K562 (cell line): Measurements from ENCODE around the gene SYN1. TPM values are rescaled to one million over a fixed set of nuclear protein-coding genes. Genes with fewer than 3 reads are reported as not detected.

ENCODE experiments used
- CC2D1A ChIP-seq: fragments of 450-650 bp; IDR thresholded peaks from 2 replicates; pipeline ENCODE4 v1.6.1; 2017; ENCODE audit warnings: mild to moderate bottlenecking
- DMBX1 ChIP-seq: fragments of 250-450 bp; sonication (Bioruptor Pico); IDR thresholded peaks from 2 replicates; pipeline ENCODE4 v1.8.0; 2022; ENCODE audit warnings: inconsistent platforms, mild to moderate bottlenecking, moderate library complexity, borderline replicate concordance
- KAT7 ChIP-seq: sonication (generic); formaldehyde crosslinking; IDR thresholded peaks from 2 replicates; pipeline ENCODE4 v1.8.0; 2022; ENCODE audit warnings: missing genetic modification reagents, mild to moderate bottlenecking, borderline replicate concordance
- KDM5B ChIP-seq: fragments of 200-600 bp; sonication (generic); IDR thresholded peaks from 2 replicates; pipeline ENCODE4 v1.6.1; 2012; ENCODE audit warnings: low read depth, mild to moderate bottlenecking, moderate library complexity, low read length, control low read depth, inconsistent platforms; ENCODE audit not compliant: insufficient replicate concordance
- NR3C1 ChIP-seq: sonication (generic); formaldehyde crosslinking; IDR thresholded peaks from 2 replicates; pipeline ENCODE4 v1.8.1; 2022; ENCODE audit warnings: missing genetic modification reagents
- PHB ChIP-seq: fragments of 250-450 bp; sonication (Bioruptor Pico); IDR thresholded peaks from 2 replicates; pipeline ENCODE4 v1.5.0; 2021
- PRMT5 ChIP-seq: sonication (generic); formaldehyde crosslinking; IDR thresholded peaks from 2 replicates; pipeline ENCODE4 v1.5.0; 2020; ENCODE audit warnings: missing genetic modification reagents
- SRSF9 ChIP-seq: fragments of 200-400 bp; formaldehyde crosslinking; IDR thresholded peaks from 2 replicates; pipeline ENCODE4 v1.6.1; 2017; ENCODE audit warnings: low read depth, low read length, borderline replicate concordance
- STAG1 ChIP-seq: sonication (generic); formaldehyde crosslinking; IDR thresholded peaks from 2 replicates; pipeline ENCODE4 v1.5.0; 2020; ENCODE audit warnings: missing genetic modification reagents, borderline replicate concordance
- TAF1 ChIP-seq: IDR thresholded peaks from 2 replicates; pipeline ENCODE4 v1.6.1; 2011; ENCODE audit warnings: mild to moderate bottlenecking, low read length, moderate library complexity; ENCODE audit not compliant: insufficient read depth, control insufficient read depth, severe bottlenecking; ENCODE audit errors: extremely low read depth
- TEAD2 ChIP-seq: fragments of 450-650 bp; IDR thresholded peaks from 2 replicates; pipeline ENCODE4 v1.6.1; 2016; ENCODE audit warnings: missing genetic modification characterization, control low read depth, missing compliant biosample characterization
- XRCC5 ChIP-seq: fragments of 200-400 bp; formaldehyde crosslinking; IDR thresholded peaks from 2 replicates; pipeline ENCODE4 v1.6.1; 2017; ENCODE audit warnings: low read depth, mild to moderate bottlenecking, low read length
- ZBTB17 ChIP-seq: fragments of 450-650 bp; formaldehyde crosslinking; IDR thresholded peaks from 2 replicates; pipeline ENCODE4 v1.4.0; 2020; ENCODE audit warnings: mild to moderate bottlenecking
- ZNF584 ChIP-seq: fragments of 200-800 bp; sonication (Bioruptor generic); IDR thresholded peaks from 2 replicates; pipeline ENCODE4 v1.6.1; 2016; ENCODE audit warnings: low read depth, mild to moderate bottlenecking, missing genetic modification characterization, missing compliant biosample characterization
- ZNF699 ChIP-seq: fragments of 250-450 bp; sonication (Bioruptor Pico); IDR thresholded peaks from 2 replicates; pipeline ENCODE4 v1.8.0; 2021; ENCODE audit warnings: mild to moderate bottlenecking, moderate library complexity; ENCODE audit not compliant: insufficient replicate concordance
- ZNF785 ChIP-seq: fragments of 250-450 bp; sonication (Bioruptor Pico); IDR thresholded peaks from 2 replicates; pipeline ENCODE4 v1.4.0; 2020; ENCODE audit warnings: mild to moderate bottlenecking
- polyA plus RNA-seq, 8 experiments: library from polyadenylated mRNA; depleted of rRNA in 4 of 8; stranded (reverse) in 5 of 8; unstranded in 3 of 8; fragments of >200 nt; fragmentation: Nextera tagmentation in 2 of 8; fragmentation: Illumina TruSeq in 1 of 8; extraction: Ambion mirVana in 2 of 8; extraction: Trizol in 1 of 8; gene quantifications; 2 replicates each; pipeline versions ENCODE4 v1.2.1 to v1.2.3, GENCODE V29; 2011 to 2014; ENCODE audit warnings: inconsistent platforms in 1 of 8, missing spikeins in 1 of 8
- total RNA-seq, 7 experiments: library from RNA; depleted of rRNA in 6 of 7; stranded (reverse); fragments of >200 nt in 6 of 7; fragmentation: Illumina TruSeq in 2 of 7; extraction: Trizol in 2 of 7; gene quantifications; 2 replicates each; pipeline versions ENCODE4 v1.2.1 to v1.2.3, GENCODE V29; 2011 to 2021; ENCODE audit warnings: low replicate concordance in 1 of 7
- TF ChIP-seq, protein P1 (sequence below): fragments of 250-450 bp; sonication (Bioruptor Pico); IDR thresholded peaks from 2 replicates; pipeline ENCODE4 v1.5.0; 2021; ENCODE audit warnings: mild to moderate bottlenecking, moderate library complexity
- TF ChIP-seq, protein P2 (sequence below), 2 experiments: fragments of 200-800 bp in 1 of 2; sonication (Bioruptor generic) in 1 of 2; sonication (generic) in 1 of 2; formaldehyde crosslinking in 1 of 2; IDR thresholded peaks in 1 of 2; conservative IDR thresholded peaks in 1 of 2; 2 replicates each; pipeline versions ENCODE4 v1.5.0 to v1.6.1; 2016 to 2020; ENCODE audit warnings: missing compliant biosample characterization in 1 of 2, missing genetic modification characterization in 1 of 2, missing genetic modification reagents in 1 of 2
- TF ChIP-seq, protein P3 (sequence below): fragments of 450-650 bp; IDR thresholded peaks from 2 replicates; pipeline ENCODE4 v1.6.1; 2016; ENCODE audit warnings: mild to moderate bottlenecking

Gene SYN1
- total and polyA plus RNA-seq, 9 of the 15 experiments (the other 6 are each of a cell fraction or from before 2014, with no cell fraction given): 0.01 to 0.28 (median 0.18) TPM; not detected in 2

DNA sequence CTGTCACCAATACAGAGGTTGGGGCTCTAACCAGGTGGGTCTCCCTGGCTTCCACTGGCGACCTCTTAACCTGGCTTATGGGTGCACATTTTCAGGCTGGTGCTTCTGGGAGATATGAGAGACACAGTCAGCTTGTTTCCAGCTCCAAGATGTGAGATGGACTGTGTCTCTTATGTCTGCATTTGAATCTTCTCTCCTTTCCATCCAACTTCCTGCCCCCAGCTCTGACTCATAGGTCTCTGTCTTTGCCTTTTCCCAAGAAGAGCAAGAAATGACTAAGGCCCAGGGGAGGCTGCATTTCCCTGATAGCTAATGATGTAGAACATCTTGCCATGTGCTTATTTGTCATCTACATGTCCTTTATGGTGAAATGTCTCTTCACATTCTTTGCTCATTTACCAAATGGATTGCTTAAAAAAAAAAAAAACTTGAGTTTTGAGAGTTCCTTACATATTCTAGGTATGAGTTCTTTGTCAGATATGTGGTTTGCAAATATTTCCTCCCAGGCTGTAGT, 42.5 kb upstream of the SYN1 start (continued):
- TF ChIP-seq ZNF785 (CRISPR knock-in tag) (no peak), ZNF584 (CRISPR knock-in tag) (no peak; the same call in 1 of the 2 replicates), PHB (CRISPR knock-in tag) (no peak), DMBX1 (CRISPR knock-in tag) (peak; percentile 70; the same call in 1 of the 2 replicates), PRMT5 (CRISPR knock-in tag) (no peak), CC2D1A (no peak; the same call in 1 of the 2 replicates), SRSF9 (no peak), KAT7 (CRISPR knock-in tag) (no peak), STAG1 (no peak), KDM5B (no peak), ZBTB17 (CRISPR knock-in tag) (no peak), TEAD2 (tag) (no peak), ZNF699 (CRISPR knock-in tag) (no peak), TAF1 (peak; percentile 32), NR3C1 (CRISPR knock-in tag) (no peak), XRCC5 (no peak)
- TF ChIP-seq, protein P1, sequence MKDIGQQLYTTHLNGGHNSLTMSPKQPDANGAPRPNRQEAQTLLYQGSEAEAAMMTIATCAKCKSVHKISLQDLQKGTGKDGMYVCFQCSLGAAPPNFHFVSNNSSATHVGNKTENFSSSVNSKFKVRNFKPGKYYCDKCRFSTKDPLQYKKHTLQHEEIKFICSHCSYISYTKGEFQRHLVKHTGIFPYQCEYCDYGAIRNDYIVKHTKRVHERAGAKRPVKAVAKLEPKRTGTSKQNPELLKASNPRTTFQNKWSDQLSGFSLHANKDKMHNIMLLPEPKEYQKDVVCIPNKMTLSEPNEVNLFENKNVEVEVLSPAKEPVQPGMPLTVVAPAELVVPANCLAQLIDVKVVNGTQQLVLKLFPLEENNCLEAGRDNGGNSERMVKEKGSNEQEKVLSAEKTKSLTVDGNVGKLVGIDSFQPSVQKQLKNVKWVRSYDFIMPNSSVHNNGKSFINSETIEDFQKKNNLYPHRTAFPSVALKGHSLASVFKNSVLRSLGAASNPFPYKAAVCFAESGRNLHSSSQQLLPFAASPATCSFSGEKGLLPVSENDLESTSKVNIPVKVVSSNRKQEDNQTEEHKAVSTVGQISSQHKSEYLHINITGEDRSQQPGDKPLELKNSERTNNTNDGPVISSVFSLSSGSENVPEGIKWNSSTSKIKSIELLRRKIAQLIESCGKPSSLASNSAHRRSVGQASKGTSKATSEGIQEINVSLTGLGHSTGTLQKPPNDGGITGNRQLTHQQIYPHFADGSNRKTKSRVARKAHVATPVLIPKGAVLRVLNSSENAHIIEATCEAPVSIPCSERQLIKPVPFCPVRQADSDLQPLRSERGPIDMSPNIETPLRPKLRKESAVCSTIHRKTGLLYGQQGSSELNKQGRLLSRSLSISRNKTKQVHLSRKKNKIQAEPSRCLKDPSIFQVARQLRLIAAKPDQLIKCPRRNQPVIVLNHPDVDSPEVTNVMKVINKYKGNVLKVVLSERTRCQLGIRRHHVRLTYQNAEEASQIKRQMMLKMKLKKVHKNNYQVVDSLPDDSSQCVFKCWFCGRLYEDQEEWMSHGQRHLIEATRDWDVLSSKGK (CRISPR knock-in tag): no peak
- TF ChIP-seq, protein P2, sequence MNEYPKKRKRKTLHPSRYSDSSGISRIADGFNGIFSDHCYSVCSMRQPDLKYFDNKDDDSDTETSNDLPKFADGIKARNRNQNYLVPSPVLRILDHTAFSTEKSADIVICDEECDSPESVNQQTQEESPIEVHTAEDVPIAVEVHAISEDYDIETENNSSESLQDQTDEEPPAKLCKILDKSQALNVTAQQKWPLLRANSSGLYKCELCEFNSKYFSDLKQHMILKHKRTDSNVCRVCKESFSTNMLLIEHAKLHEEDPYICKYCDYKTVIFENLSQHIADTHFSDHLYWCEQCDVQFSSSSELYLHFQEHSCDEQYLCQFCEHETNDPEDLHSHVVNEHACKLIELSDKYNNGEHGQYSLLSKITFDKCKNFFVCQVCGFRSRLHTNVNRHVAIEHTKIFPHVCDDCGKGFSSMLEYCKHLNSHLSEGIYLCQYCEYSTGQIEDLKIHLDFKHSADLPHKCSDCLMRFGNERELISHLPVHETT (CRISPR knock-in tag; conservative IDR thresholded peaks at IDR 0.05 in 1 of 2, IDR thresholded peaks at IDR 0.05 in 1 of 2): peak in 1 of 2 experiments; percentile 45; a peak in 1 of 4 replicates
- TF ChIP-seq, protein P3, sequence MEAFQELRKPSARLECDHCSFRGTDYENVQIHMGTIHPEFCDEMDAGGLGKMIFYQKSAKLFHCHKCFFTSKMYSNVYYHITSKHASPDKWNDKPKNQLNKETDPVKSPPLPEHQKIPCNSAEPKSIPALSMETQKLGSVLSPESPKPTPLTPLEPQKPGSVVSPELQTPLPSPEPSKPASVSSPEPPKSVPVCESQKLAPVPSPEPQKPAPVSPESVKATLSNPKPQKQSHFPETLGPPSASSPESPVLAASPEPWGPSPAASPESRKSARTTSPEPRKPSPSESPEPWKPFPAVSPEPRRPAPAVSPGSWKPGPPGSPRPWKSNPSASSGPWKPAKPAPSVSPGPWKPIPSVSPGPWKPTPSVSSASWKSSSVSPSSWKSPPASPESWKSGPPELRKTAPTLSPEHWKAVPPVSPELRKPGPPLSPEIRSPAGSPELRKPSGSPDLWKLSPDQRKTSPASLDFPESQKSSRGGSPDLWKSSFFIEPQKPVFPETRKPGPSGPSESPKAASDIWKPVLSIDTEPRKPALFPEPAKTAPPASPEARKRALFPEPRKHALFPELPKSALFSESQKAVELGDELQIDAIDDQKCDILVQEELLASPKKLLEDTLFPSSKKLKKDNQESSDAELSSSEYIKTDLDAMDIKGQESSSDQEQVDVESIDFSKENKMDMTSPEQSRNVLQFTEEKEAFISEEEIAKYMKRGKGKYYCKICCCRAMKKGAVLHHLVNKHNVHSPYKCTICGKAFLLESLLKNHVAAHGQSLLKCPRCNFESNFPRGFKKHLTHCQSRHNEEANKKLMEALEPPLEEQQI: no peak
